ENCODE data around the gene RSF1.

RSF1 gene

GRCh38 chr11:77695417-77695816 lies 125.1 kb downstream of the RSF1 start:
- no peak for DNase-seq (ENCODE audit: low read depth in 1 of 2, low spot score in 1 of 2)

- DNase-seq (ENCODE audit: low read depth in 1 of 2, low spot score in 1 of 2): no peak
Measured at GRCh38 chr11:77690649-77691048, 129.9 kb downstream of the RSF1 start.

- no peak for DNase-seq (ENCODE audit: low read depth in 1 of 2, low spot score in 1 of 2)
Measured at GRCh38 chr11:77687088-77687487, 133.4 kb downstream of the RSF1 start.

- no peak for DNase-seq (ENCODE audit: low read depth in 1 of 2, low spot score in 1 of 2)
Measured at GRCh38 chr11:77677138-77677537, 143.4 kb downstream of the RSF1 start.

GRCh38 chr11:77672264-77672663 lies 148.3 kb downstream of the RSF1 start:
- no peak for DNase-seq (ENCODE audit: low read depth in 1 of 2, low spot score in 1 of 2)

GRCh38 chr11:77669848-77670511 lies 150.5 kb downstream of the RSF1 start:
- DNase-seq (ENCODE audit: low read depth in 1 of 2, low spot score in 1 of 2): no peak

- DNase-seq (ENCODE audit: low read depth in 1 of 2, low spot score in 1 of 2): no peak
Measured at GRCh38 chr11:77668760-77669159, 151.8 kb downstream of the RSF1 start.

GRCh38 chr11:77665240-77665965 lies 155.1 kb downstream of the RSF1 start:
- no peak for DNase-seq (ENCODE audit: low read depth in 1 of 2, low spot score in 1 of 2)

GRCh38 chr11:77661670-77662069 lies 158.9 kb downstream of the RSF1 start:
- no peak for DNase-seq (ENCODE audit: low read depth in 1 of 2, low spot score in 1 of 2)

GRCh38 chr11:77660947-77661346 lies 159.6 kb downstream of the RSF1 start:
- DNase-seq (ENCODE audit: low read depth in 1 of 2, low spot score in 1 of 2): no peak

GRCh38 chr11:77658213-77659013 lies 162.1 kb downstream of the RSF1 start:
- DNase-seq (ENCODE audit: low read depth in 1 of 2, low spot score in 1 of 2): no peak

GRCh38 chr11:77656362-77656761 lies 164.2 kb downstream of the RSF1 start:
- no peak for DNase-seq (ENCODE audit: low read depth in 1 of 2, low spot score in 1 of 2)

GRCh38 chr11:77654770-77655434 lies 165.6 kb downstream of the RSF1 start:
- DNase-seq (ENCODE audit: low read depth in 1 of 2, low spot score in 1 of 2): no peak

- no peak for DNase-seq (ENCODE audit: low read depth in 1 of 2, low spot score in 1 of 2)
Measured at GRCh38 chr11:77650123-77650522, 170.4 kb downstream of the RSF1 start.

GRCh38 chr11:77647654-77648305 lies 172.7 kb downstream of the RSF1 start:
- no peak for DNase-seq (ENCODE audit: low read depth in 1 of 2, low spot score in 1 of 2)

- no peak for DNase-seq (ENCODE audit: low read depth in 1 of 2, low spot score in 1 of 2)
Measured at GRCh38 chr11:77644887-77645286, 175.6 kb downstream of the RSF1 start.

- DNase-seq (ENCODE audit: low read depth in 1 of 2, low spot score in 1 of 2): no peak
Measured at GRCh38 chr11:77642228-77642627, 178.3 kb downstream of the RSF1 start.

GRCh38 chr11:77637345-77638165 lies 183.0 kb downstream of the RSF1 start, which contains the start of gene CLNS1A:
CLNS1A (minus strand) TSS chr11:77637794; CDS start chr11:77637714, 80 bp downstream.
- peak; percentile 65 to 79 for DNase-seq (ENCODE audit: low read depth in 1 of 2, low spot score in 1 of 2)

- DNase-seq (ENCODE audit: low read depth in 1 of 2, low spot score in 1 of 2): no peak
Measured at GRCh38 chr11:77636731-77637344, 183.7 kb downstream of the RSF1 start.
